Neutrophil (primary cell): Measurements from ENCODE around the gene FAM9C.
A peak's percentile ranks its signal among the peaks of the same experiment; 100 is the strongest.

Experiments
- H3K27ac ChIP-seq: fragments of 200-600 bp; sonication (generic); 2 replicates; pipeline ENCODE4 v1.5.1; 2016; ENCODE audit warnings: mild to moderate bottlenecking, moderate library complexity
- H3K27me3 ChIP-seq: fragments of 200-600 bp; sonication (generic); 2 replicates; pipeline ENCODE4 v1.6.0; 2016; ENCODE audit warnings: mild to moderate bottlenecking
- H3K36me3 ChIP-seq: fragments of 200-600 bp; sonication (generic); 2 replicates; pipeline ENCODE4 v1.5.1; 2017
- H3K4me1 ChIP-seq, 2 experiments: fragments of 200-600 bp in 1 of 2; sonication (generic) in 1 of 2; 1 replicate in 1 of 2; 2 replicates in 1 of 2; pipeline versions ENCODE4 v1.5.1 to v1.6.1; 2013 to 2016; ENCODE audit warnings: low read depth in 1 of 2, low read length in 1 of 2, mild to moderate bottlenecking in 1 of 2, moderate library complexity in 1 of 2; ENCODE audit not compliant: control insufficient read depth in 1 of 2, insufficient read depth in 1 of 2
- H3K4me3 ChIP-seq, 2 experiments: fragments of 200-600 bp in 1 of 2; sonication (generic) in 1 of 2; 1 replicate in 1 of 2; 2 replicates in 1 of 2; pipeline ENCODE4 v1.5.1; 2013 to 2016; ENCODE audit warnings: low read depth in 1 of 2, low read length in 1 of 2, mild to moderate bottlenecking in 1 of 2, moderate library complexity in 1 of 2
- H3K9me3 ChIP-seq: fragments of 200-600 bp; sonication (generic); 2 replicates; pipeline ENCODE4 v1.5.1; 2016
- TF ChIP-seq, protein P1 (sequence below): fragments of 200-600 bp; sonication (generic); IDR thresholded peaks from 2 replicates; pipeline ENCODE4 v1.5.1; 2016; ENCODE audit warnings: antibody characterized with exemption

Gene FAM9C

DNA sequence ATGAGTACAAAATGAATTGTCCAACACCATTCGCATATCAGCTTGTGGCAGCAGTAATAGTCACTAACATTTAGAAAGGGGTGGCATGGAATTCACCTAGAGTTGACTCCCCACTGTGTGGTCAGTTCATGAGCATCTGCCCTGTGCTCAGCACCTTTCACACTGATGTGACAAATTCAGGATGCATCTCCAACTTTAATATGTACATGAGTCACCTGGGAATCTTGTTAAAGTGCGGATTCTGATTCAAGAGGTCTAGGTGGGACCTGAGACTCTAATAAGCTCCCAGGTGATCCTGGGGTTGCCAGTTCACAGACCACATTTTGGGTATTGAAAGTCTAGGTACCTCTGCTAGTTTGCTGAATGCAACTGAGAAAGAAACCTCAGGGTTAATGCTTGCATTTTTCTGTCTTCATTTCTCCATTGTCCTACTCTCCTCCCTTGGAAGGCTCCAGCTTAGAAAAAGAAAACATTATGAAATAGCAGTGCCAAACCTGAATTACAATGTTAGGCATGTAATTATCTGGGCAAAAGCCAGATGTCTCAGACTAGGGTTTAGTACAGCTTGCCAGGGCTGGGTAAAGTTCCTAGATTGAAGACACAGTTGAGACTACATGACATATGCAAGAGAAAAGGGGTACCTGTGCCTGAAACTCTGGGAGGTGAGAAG, 36.8 kb downstream of the FAM9C start:
- Histone ChIP-seq H3K4me1 (peaks cover 18 to 21% of the 10 kb centered on the region in 2 experiments), H3K4me3 (no peak overlapping the region), H3K27me3 (no peaks in the 10 kb centered on the region), H3K36me3 (no peaks in the 10 kb centered on the region), H3K27ac (peak overlapping the region; percentile 54), H3K9me3 (no peaks in the 10 kb centered on the region)
- TF ChIP-seq, protein P1, sequence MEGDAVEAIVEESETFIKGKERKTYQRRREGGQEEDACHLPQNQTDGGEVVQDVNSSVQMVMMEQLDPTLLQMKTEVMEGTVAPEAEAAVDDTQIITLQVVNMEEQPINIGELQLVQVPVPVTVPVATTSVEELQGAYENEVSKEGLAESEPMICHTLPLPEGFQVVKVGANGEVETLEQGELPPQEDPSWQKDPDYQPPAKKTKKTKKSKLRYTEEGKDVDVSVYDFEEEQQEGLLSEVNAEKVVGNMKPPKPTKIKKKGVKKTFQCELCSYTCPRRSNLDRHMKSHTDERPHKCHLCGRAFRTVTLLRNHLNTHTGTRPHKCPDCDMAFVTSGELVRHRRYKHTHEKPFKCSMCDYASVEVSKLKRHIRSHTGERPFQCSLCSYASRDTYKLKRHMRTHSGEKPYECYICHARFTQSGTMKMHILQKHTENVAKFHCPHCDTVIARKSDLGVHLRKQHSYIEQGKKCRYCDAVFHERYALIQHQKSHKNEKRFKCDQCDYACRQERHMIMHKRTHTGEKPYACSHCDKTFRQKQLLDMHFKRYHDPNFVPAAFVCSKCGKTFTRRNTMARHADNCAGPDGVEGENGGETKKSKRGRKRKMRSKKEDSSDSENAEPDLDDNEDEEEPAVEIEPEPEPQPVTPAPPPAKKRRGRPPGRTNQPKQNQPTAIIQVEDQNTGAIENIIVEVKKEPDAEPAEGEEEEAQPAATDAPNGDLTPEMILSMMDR: no peak

DNA sequence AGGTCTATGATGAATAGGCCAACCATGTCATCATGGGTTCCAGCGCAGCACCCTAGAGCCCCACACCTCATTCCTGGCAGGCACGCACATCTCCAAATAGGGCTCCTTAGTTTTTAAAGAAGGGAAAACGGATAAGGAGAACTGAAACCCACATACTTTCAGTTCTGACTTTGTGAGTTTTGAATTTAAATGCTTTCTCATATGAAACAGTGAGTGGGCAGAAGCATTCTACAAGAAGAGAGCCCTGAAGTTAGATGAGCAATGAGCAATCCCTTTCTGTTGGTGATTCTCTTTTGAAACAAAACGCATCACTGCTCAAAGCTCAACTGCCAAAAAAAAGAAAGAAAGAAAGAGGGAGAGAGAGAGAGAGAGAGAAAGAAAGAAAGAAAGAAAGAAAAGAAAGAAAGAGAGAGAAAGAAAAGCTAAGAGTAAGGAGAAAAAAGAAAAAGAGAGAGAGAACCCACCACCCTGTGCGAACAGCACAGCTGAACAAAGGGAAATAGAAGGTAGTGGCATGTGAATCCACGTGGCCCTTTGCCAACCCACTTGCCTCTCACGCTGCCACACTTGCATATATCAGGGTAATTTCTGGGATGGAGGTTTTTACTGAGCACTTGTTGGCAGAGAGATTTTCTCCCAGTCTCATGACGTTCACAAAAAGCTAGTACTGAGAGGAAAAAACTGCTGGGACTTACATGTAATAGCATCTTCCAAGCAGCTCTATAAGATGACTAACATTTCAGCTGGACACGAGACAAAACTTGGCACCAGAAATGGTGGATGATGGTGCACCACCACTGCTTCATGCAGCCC, 38.6 kb downstream of the FAM9C start:
- no peak overlapping the region for H3K27ac ChIP-seq

GRCh38 chrX:13001961-13002671, 42.3 kb downstream of the FAM9C start:
- TF ChIP-seq, protein P1: no peak
- H3K4me3 ChIP-seq: no peak overlapping the region
- peak overlapping the region; percentile 33 for H3K27ac ChIP-seq
- peaks cover 36 to 37% of the 10 kb centered on the region in 2 experiments for H3K4me1 ChIP-seq
- no peaks in the 10 kb centered on the region for H3K9me3 ChIP-seq
- no peaks in the 10 kb centered on the region for H3K36me3 ChIP-seq
- H3K27me3 ChIP-seq: no peaks in the 10 kb centered on the region

More for the DNA sequence above, 38.6 kb downstream of the FAM9C start:
- Histone ChIP-seq H3K36me3 (no peaks in the 10 kb centered on the region), H3K4me1 (peaks cover 29% of the 10 kb centered on the region in 2 experiments), H3K9me3 (no peaks in the 10 kb centered on the region), H3K27me3 (no peaks in the 10 kb centered on the region), H3K4me3 (no peak overlapping the region)
- TF ChIP-seq, protein P1: no peak

GRCh38 chrX:13001097-13001496, 43.3 kb downstream of the FAM9C start:
- Histone ChIP-seq H3K9me3 (no peaks in the 10 kb centered on the region), H3K4me3 (no peak overlapping the region), H3K27ac (peak overlapping the region; percentile 73), H3K36me3 (no peaks in the 10 kb centered on the region), H3K27me3 (no peaks in the 10 kb centered on the region), H3K4me1 (peaks cover 36 to 37% of the 10 kb centered on the region in 2 experiments)
- TF ChIP-seq, protein P1: no peak

DNA sequence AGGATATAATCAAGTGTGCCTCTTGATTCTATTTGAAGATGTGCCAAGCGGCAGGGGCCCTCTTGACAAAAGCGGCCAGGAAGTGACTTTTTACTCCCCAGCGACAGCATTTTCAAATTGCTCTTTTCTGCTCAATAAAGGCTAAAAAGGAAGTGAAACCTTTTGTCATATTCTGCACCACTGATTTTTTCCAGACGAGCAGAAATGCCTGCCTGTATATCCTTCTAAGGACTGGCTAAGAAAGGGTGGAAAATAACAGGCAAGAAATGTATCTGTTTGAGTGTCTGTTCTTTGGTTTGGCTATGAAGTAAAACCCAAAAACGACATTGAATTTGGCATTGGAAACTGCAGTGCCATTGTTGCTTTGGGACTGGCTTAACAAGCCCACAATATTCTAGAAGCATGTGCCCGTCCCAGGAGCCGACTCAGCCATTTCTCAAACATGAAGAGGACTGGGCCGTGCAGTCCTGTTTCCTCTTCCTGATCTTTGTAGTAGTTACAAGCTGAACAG, 44.1 kb downstream of the FAM9C start:
- TF ChIP-seq, protein P1: no peak
- Histone ChIP-seq H3K27me3 (no peaks in the 10 kb centered on the region), H3K9me3 (no peaks in the 10 kb centered on the region), H3K36me3 (no peaks in the 10 kb centered on the region), H3K4me3 (no peak overlapping the region), H3K27ac (peak overlapping the region; percentile 73), H3K4me1 (peaks cover 36 to 37% of the 10 kb centered on the region in 2 experiments)
